ENCODE results near the gene TTC28.

- TF ChIP-seq CTCF (IDR thresholded peaks at IDR 0.05) (no peak), POLR2A (IDR thresholded peaks at IDR 0.05) (no peak)
Measured at GRCh38 chr22:28544431-28544868, 135.2 kb downstream of the TTC28 start.

Data from thyroid gland (tissue), 4 donors.